Measurements from ENCODE around the gene SNAP25.

Gene SNAP25

GRCh38 chr20:10178727-10179313 is 39.8 kb upstream of the SNAP25 start:
- H3K9ac ChIP-seq = no peak overlapping the region
- no peak overlapping the region for H3K4me2 ChIP-seq
- no peak overlapping the region for H3K4me3 ChIP-seq (IDR thresholded peaks at IDR 0.05; ENCODE audit: insufficient read depth, low read depth, low read length)
- no peak overlapping the region for H2AFZ ChIP-seq (ENCODE audit: low read depth)
- H3K36me3 ChIP-seq (ENCODE audit: insufficient read depth) = no peaks in the 10 kb centered on the region
- TF ChIP-seq CTCF (conservative IDR thresholded peaks at IDR 0.05; ENCODE audit: low read depth, low read length) = no peak
- H3K27me3 ChIP-seq (ENCODE audit: insufficient read depth, low read depth) = no peaks in the 10 kb centered on the region
- no peak overlapping the region for H3K27ac ChIP-seq
- H4K20me1 ChIP-seq (ENCODE audit: insufficient read depth) = no peaks in the 10 kb centered on the region
- H3K4me1 ChIP-seq (ENCODE audit: low read depth, poor library complexity, severe bottlenecking) = no peaks in the 10 kb centered on the region
- H3K79me2 ChIP-seq (ENCODE audit: insufficient read depth, low read depth) = no peaks in the 10 kb centered on the region

GRCh38 chr20:10179574-10180298 is 38.9 kb upstream of the SNAP25 start:
- Histone ChIP-seq H3K4me1 (ENCODE audit: low read depth, poor library complexity, severe bottlenecking) (no peaks in the 10 kb centered on the region), H3K27me3 (ENCODE audit: insufficient read depth, low read depth) (no peaks in the 10 kb centered on the region), H3K4me2 (no peak overlapping the region), H3K36me3 (ENCODE audit: insufficient read depth) (no peaks in the 10 kb centered on the region), H3K4me3 (IDR thresholded peaks at IDR 0.05; ENCODE audit: insufficient read depth, low read depth, low read length) (no peak overlapping the region), H4K20me1 (ENCODE audit: insufficient read depth) (no peaks in the 10 kb centered on the region), H3K9ac (no peak overlapping the region), H3K79me2 (ENCODE audit: insufficient read depth, low read depth) (no peaks in the 10 kb centered on the region), H2AFZ (ENCODE audit: low read depth) (no peak overlapping the region), H3K27ac (no peak overlapping the region)
- no peak for TF ChIP-seq CTCF (conservative IDR thresholded peaks at IDR 0.05; ENCODE audit: low read depth, low read length)

GRCh38 chr20:10180651-10181235 is 37.9 kb upstream of the SNAP25 start:
- no peak overlapping the region for H2AFZ ChIP-seq (ENCODE audit: low read depth)
- H4K20me1 ChIP-seq (ENCODE audit: insufficient read depth) = no peaks in the 10 kb centered on the region
- H3K9ac ChIP-seq = no peak overlapping the region
- no peak overlapping the region for H3K27ac ChIP-seq
- H3K27me3 ChIP-seq (ENCODE audit: insufficient read depth, low read depth) = no peaks in the 10 kb centered on the region
- no peak for TF ChIP-seq CTCF (conservative IDR thresholded peaks at IDR 0.05; ENCODE audit: low read depth, low read length)
- no peak overlapping the region for H3K4me2 ChIP-seq
- H3K4me3 ChIP-seq (IDR thresholded peaks at IDR 0.05; ENCODE audit: insufficient read depth, low read depth, low read length) = no peak overlapping the region
- no peaks in the 10 kb centered on the region for H3K4me1 ChIP-seq (ENCODE audit: low read depth, poor library complexity, severe bottlenecking)
- no peaks in the 10 kb centered on the region for H3K79me2 ChIP-seq (ENCODE audit: insufficient read depth, low read depth)
- no peaks in the 10 kb centered on the region for H3K36me3 ChIP-seq (ENCODE audit: insufficient read depth)

GRCh38 chr20:10185741-10186558 is 32.7 kb upstream of the SNAP25 start:
- no peak overlapping the region for H3K4me2 ChIP-seq
- no peaks in the 10 kb centered on the region for H3K36me3 ChIP-seq (ENCODE audit: insufficient read depth)
- no peak overlapping the region for H2AFZ ChIP-seq (ENCODE audit: low read depth)
- H4K20me1 ChIP-seq (ENCODE audit: insufficient read depth) = no peaks in the 10 kb centered on the region
- H3K27me3 ChIP-seq (ENCODE audit: insufficient read depth, low read depth) = no peaks in the 10 kb centered on the region
- H3K9ac ChIP-seq = no peak overlapping the region
- no peak for TF ChIP-seq CTCF (conservative IDR thresholded peaks at IDR 0.05; ENCODE audit: low read depth, low read length)
- no peaks in the 10 kb centered on the region for H3K4me1 ChIP-seq (ENCODE audit: low read depth, poor library complexity, severe bottlenecking)
- no peak overlapping the region for H3K4me3 ChIP-seq (IDR thresholded peaks at IDR 0.05; ENCODE audit: insufficient read depth, low read depth, low read length)
- no peaks in the 10 kb centered on the region for H3K79me2 ChIP-seq (ENCODE audit: insufficient read depth, low read depth)
- H3K27ac ChIP-seq = no peak overlapping the region

Data from KMS-11 (cell line).